GM23248 (cell line): ENCODE data around the gene MANF.

ENCODE experiments used
- EZH2 ChIP-seq: fragments of 200-600 bp; sonication (generic); IDR thresholded peaks from 2 replicates; pipeline ENCODE4 v1.6.1; 2018; ENCODE audit warnings: antibody characterized with exemption, mild to moderate bottlenecking; ENCODE audit not compliant: insufficient read depth, poor library complexity, severe bottlenecking
- EZH2phosphoT487 ChIP-seq: fragments of 200-600 bp; sonication (generic); IDR thresholded peaks from 2 replicates; pipeline ENCODE4 v1.6.1; 2018; ENCODE audit warnings: antibody characterized with exemption, moderate library complexity, mild to moderate bottlenecking, low read depth; ENCODE audit not compliant: insufficient read depth

- TF ChIP-seq EZH2 (no peak), EZH2phosphoT487 (no peak)
Observed at GRCh38 chr3:51353131-51353530, 32.0 kb upstream of the MANF start.
